A673 (cell line): Measurements from ENCODE around the gene CERS6. TPM values are rescaled to one million over a fixed set of nuclear protein-coding genes. Genes with fewer than 3 reads are reported as not detected.

Experiments
- BruUV-seq: library from RNA; stranded (reverse); fragments of 400-500 nt; replicated peaks from 2 replicates; lab custom pipeline; 2021; lab: Mats Ljungman, UMichigan
- CTCF ChIA-PET: fragments of 300-600 bp; sonication (Branson Sonifier 250); formaldehyde crosslinking; loops from one replicate; lab custom pipeline; 2022; ENCODE audit warnings: antibody characterized with exemption; lab: Charles Lee
- POLR2A ChIA-PET: fragments of 300-600 bp; sonication (Branson Sonifier 250); formaldehyde crosslinking; loops from one replicate; lab custom pipeline; 2022; ENCODE audit warnings: antibody characterized with exemption; ENCODE audit not compliant: low non-redundant PET; lab: Charles Lee
- DNase-seq: peaks from one replicate; pipeline ENCODE4 v3.0.0-alpha.2; 2015; ENCODE audit warnings: low spot score
- H3K27ac ChIP-seq: fragments of 200-600 bp; sonication (generic); 2 replicates; pipeline ENCODE4 v1.5.1; 2016; ENCODE audit warnings: mixed run types, low read depth, mild to moderate bottlenecking, mixed read lengths, antibody characterized with exemption, low read length; ENCODE audit not compliant: poor library complexity, severe bottlenecking
- H3K27me3 ChIP-seq: fragments of 200-600 bp; sonication (generic); replicated peaks from 2 replicates; pipeline ENCODE4 v1.6.1; 2017; ENCODE audit warnings: mixed run types, low read depth, mild to moderate bottlenecking, mixed read lengths, antibody characterized with exemption, low read length; ENCODE audit not compliant: insufficient read depth, poor library complexity
- H3K36me3 ChIP-seq: fragments of 200-600 bp; sonication (generic); 2 replicates; pipeline ENCODE4 v1.6.1; 2016; ENCODE audit warnings: mixed run types, mild to moderate bottlenecking, mixed read lengths, antibody characterized with exemption, low read length; ENCODE audit not compliant: insufficient read depth, poor library complexity, severe bottlenecking
- H3K4me1 ChIP-seq: fragments of 200-600 bp; sonication (generic); 2 replicates; pipeline ENCODE4 v1.6.1; 2017; ENCODE audit warnings: mixed run types, mild to moderate bottlenecking, mixed read lengths, antibody characterized with exemption, low read length; ENCODE audit not compliant: insufficient read depth, poor library complexity, severe bottlenecking
- H3K4me3 ChIP-seq: fragments of 200-600 bp; sonication (generic); 2 replicates; pipeline ENCODE4 v1.5.1; 2016; ENCODE audit warnings: low read depth, mixed run types, mild to moderate bottlenecking, mixed read lengths, low read length; ENCODE audit not compliant: poor library complexity, severe bottlenecking
- H3K9me3 ChIP-seq: fragments of 200-600 bp; sonication (generic); 2 replicates; pipeline ENCODE4 v1.6.1; 2016; ENCODE audit warnings: mixed run types, low read depth, mild to moderate bottlenecking, mixed read lengths, antibody characterized with exemption, low read length; ENCODE audit not compliant: poor library complexity, severe bottlenecking
- CTCF ChIP-seq: fragments of 300-800, 200-600 bp; sonication (generic); conservative IDR thresholded peaks from 2 replicates; pipeline ENCODE4 v1.5.1; 2017; ENCODE audit warnings: low read depth, mild to moderate bottlenecking, antibody characterized with exemption, low read length, moderate library complexity, mixed read lengths
- EZH2 ChIP-seq: fragments of 200-600 bp; sonication (generic); IDR thresholded peaks from 2 replicates; pipeline ENCODE4 v1.6.1; 2017; ENCODE audit warnings: borderline replicate concordance, low read depth, mild to moderate bottlenecking, mixed read lengths, antibody characterized with exemption, low read length; ENCODE audit not compliant: poor library complexity, severe bottlenecking
- intact Hi-C: fragments of 100-400 bp; cut with micrococcal nuclease; formaldehyde crosslinking; loops from one replicate; pipeline ENCODE4 v1.10.0; 2022; ENCODE audit not compliant: unreplicated experiment
- total RNA-seq: library from RNA; stranded (reverse); gene quantifications from 2 replicates; pipeline ENCODE4 v1.2.3, GENCODE V29; 2021

CERS6 gene
- total RNA-seq, 1 experiment from 2014 or later = 12.4 TPM

GRCh38 chr2:168679741-168680310, 223.8 kb downstream of the CERS6 start:
- intact Hi-C loops = no loop called here
- TF ChIP-seq CTCF (no peak), EZH2 (no peak)
- no peaks in the 10 kb centered on the region for H3K36me3 ChIP-seq
- H3K27ac ChIP-seq = no peak overlapping the region
- no peaks in the 10 kb centered on the region for H3K9me3 ChIP-seq
- DNase-seq = no peak
- CTCF ChIA-PET = no interaction called here
- POLR2A ChIA-PET = no interaction called here
- H3K4me3 ChIP-seq = no peak overlapping the region
- no peaks in the 10 kb centered on the region for H3K4me1 ChIP-seq
- no TSS peak for BruUV-seq
- no peaks in the 10 kb centered on the region for H3K27me3 ChIP-seq

GRCh38 chr2:168683996-168684395, 227.9 kb downstream of the CERS6 start:
- DNase-seq = no peak
- no peaks in the 10 kb centered on the region for H3K36me3 ChIP-seq
- H3K4me1 ChIP-seq = no peaks in the 10 kb centered on the region
- ChIA-PET CTCF (no interaction called here), POLR2A (no interaction called here)
- no TSS peak for BruUV-seq
- H3K9me3 ChIP-seq = no peaks in the 10 kb centered on the region
- no peaks in the 10 kb centered on the region for H3K27me3 ChIP-seq
- intact Hi-C loops = no loop called here
- TF ChIP-seq EZH2 (no peak), CTCF (no peak)
- no peak overlapping the region for H3K27ac ChIP-seq
- no peak overlapping the region for H3K4me3 ChIP-seq

- POLR2A ChIA-PET = no interaction called here
- BruUV-seq = no TSS peak
These were observed 229.0 kb downstream of the CERS6 start for GRCh38 chr2:168684921-168685599.

More at GRCh38 chr2:168684921-168685599, 229.0 kb downstream of the CERS6 start:
- no peaks in the 10 kb centered on the region for H3K4me1 ChIP-seq
- CTCF ChIA-PET = no interaction called here
- H3K27me3 ChIP-seq = no peaks in the 10 kb centered on the region
- no peak overlapping the region for H3K4me3 ChIP-seq
- no peaks in the 10 kb centered on the region for H3K36me3 ChIP-seq
- no peak for DNase-seq
- intact Hi-C loops = no loop called here
- H3K27ac ChIP-seq = no peak overlapping the region
- H3K9me3 ChIP-seq = no peaks in the 10 kb centered on the region
- TF ChIP-seq EZH2 (no peak), CTCF (no peak)
